ENCODE measurements around the gene FGFR2. TPM values are rescaled to one million over a fixed set of nuclear protein-coding genes. Genes with fewer than 3 reads are reported as not detected.

Gene FGFR2
- total RNA-seq, 2 donors from 2014 or later: 56.0 to 78.1 TPM

DNA sequence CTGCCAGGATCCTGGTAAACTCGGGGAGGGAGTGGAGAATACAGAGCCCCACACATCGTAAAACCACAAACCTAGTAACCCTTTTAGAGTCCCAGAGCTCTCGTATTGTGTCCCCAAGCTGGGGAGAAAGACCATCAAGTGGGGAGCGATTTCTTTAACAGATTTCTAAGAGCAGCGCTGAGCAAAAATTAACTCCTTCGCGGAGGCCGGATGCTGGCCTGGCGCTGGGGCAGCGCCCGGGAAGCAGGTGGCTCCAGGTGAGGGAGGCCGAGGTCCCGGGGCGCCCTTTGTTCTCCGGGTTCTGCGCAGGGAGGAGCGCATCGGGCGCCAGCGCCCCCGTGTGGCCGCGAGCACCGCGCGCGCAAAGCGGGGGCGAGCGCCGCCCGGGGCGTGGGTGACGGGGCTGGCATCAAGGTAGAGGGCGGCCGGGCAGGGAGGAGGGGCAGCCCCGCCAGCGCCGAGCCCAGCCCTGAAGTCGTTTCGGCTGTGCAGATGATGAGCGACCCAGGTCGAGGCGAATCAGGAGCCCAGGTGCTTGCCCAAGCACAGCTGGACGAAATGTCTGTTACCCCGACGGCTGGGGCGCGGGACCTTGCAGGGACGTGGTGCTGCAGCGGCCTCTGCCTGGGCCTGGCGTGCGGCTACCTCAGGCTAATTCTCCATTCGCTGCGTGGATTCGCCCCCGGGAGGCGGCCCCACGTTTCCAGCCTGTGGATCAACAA is 10.4 kb upstream of the FGFR2 start:
- peak; percentile 91 for ATAC-seq
- peaks cover 8% of the 10 kb centered on the region for H3K4me1 ChIP-seq
- H3K27me3 ChIP-seq: no peaks in the 10 kb centered on the region
- intact Hi-C loops (cut with DNase I): no loop called here
- H3K4me3 ChIP-seq: no peak overlapping the region
- no peak for TF ChIP-seq POLR2A (IDR thresholded peaks at IDR 0.05)
- TF ChIP-seq, protein P1, sequence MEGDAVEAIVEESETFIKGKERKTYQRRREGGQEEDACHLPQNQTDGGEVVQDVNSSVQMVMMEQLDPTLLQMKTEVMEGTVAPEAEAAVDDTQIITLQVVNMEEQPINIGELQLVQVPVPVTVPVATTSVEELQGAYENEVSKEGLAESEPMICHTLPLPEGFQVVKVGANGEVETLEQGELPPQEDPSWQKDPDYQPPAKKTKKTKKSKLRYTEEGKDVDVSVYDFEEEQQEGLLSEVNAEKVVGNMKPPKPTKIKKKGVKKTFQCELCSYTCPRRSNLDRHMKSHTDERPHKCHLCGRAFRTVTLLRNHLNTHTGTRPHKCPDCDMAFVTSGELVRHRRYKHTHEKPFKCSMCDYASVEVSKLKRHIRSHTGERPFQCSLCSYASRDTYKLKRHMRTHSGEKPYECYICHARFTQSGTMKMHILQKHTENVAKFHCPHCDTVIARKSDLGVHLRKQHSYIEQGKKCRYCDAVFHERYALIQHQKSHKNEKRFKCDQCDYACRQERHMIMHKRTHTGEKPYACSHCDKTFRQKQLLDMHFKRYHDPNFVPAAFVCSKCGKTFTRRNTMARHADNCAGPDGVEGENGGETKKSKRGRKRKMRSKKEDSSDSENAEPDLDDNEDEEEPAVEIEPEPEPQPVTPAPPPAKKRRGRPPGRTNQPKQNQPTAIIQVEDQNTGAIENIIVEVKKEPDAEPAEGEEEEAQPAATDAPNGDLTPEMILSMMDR (IDR thresholded peaks at IDR 0.05): peak; percentile 59 to 97 (median 85)
- H3K36me3 ChIP-seq (replicated peaks in 1 of 2; ENCODE audit: insufficient read depth in 1 of 2, low read depth in 2 of 2): no peaks in the 10 kb centered on the region
- WGBS, 2 donors: 2 to 5% methylated on average over 7 to 56 of the region's 59 CpGs
- DNase-seq: peak; percentile 35 to 66 (median 56)
- no peaks in the 10 kb centered on the region for H3K9me3 ChIP-seq
- H3K27ac ChIP-seq: peak overlapping the region in 2 of 4 donors; percentile 7 to 45

DNA sequence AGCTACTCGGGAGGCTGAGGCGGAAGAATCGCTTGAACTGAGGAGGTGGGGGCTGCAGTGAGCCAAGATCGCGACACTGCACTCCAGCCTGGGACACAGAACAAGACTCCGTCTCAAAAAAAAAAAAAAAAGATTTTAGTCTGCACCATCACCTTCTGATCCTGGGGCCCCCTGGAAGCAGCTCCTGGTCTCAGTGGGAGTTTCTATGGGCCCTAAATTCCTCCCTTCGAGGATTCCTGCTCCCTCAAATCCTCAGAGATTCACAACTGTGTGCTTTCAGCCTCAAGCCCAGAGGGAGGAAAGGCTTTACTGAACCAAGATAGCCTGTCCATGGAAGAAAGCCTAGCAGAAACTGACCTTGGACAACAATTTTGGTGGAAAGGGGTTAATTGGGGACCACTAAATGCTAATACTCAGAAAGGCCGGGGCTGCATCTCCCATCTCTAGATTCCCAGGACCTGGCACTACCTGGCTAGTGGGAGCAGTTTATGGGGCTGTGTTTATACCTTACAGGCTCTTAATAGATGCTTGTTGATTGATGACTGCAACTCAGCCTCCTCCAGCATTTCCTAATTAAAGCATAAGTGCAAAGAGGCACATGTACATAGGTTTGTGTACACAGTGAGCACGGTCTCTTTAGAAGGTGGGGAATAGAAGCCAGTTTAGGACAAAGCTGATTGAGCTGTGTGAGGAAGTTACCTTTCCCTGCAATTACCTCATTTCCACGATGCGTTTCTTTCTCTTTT is 9.2 kb upstream of the FGFR2 start:
- WGBS, 2 donors: 70 to 71% methylated on average over 10 to 11 of the region's 11 CpGs
- Histone ChIP-seq H3K9me3 (no peaks in the 10 kb centered on the region), H3K27me3 (no peaks in the 10 kb centered on the region), H3K4me3 (no peak overlapping the region), H3K4me1 (peaks cover 8% of the 10 kb centered on the region), H3K27ac (no peak overlapping the region), H3K36me3 (replicated peaks in 1 of 2; ENCODE audit: insufficient read depth in 1 of 2, low read depth in 2 of 2) (no peaks in the 10 kb centered on the region)
- intact Hi-C loops (cut with DNase I): no loop called here
- no peak for ATAC-seq
- no peak for DNase-seq
- TF ChIP-seq POLR2A (IDR thresholded peaks at IDR 0.05): no peak
- TF ChIP-seq, protein P1 (IDR thresholded peaks at IDR 0.05): no peak

DNA sequence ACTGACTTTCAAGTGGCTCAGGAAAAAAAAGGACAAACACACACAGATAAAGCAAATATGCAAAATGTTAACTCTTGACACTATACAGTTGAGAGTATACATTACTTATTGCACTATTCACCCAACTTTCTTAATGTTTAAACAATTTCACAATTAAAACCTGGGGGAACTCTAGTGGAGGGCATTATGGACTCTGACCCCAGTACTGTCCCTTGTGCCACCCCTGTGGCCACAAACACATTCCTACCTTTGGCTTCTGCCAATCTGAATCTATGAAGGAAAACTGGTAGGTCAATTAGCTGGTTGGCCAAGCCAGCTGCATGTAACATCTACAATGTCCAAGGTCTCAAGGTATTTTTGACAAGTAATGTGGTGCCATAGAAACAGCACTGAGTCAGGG is 7.5 kb upstream of the FGFR2 start:
- Histone ChIP-seq H3K27ac (no peak overlapping the region), H3K36me3 (replicated peaks in 1 of 2; ENCODE audit: insufficient read depth in 1 of 2, low read depth in 2 of 2) (no peaks in the 10 kb centered on the region), H3K9me3 (no peaks in the 10 kb centered on the region), H3K27me3 (no peaks in the 10 kb centered on the region), H3K4me3 (no peak overlapping the region), H3K4me1 (peaks cover 8% of the 10 kb centered on the region)
- intact Hi-C loops (cut with DNase I): no loop called here
- no peak for TF ChIP-seq POLR2A (IDR thresholded peaks at IDR 0.05)
- TF ChIP-seq, protein P1 (IDR thresholded peaks at IDR 0.05): no peak
- ATAC-seq (no peak), DNase-seq (no peak)

DNA sequence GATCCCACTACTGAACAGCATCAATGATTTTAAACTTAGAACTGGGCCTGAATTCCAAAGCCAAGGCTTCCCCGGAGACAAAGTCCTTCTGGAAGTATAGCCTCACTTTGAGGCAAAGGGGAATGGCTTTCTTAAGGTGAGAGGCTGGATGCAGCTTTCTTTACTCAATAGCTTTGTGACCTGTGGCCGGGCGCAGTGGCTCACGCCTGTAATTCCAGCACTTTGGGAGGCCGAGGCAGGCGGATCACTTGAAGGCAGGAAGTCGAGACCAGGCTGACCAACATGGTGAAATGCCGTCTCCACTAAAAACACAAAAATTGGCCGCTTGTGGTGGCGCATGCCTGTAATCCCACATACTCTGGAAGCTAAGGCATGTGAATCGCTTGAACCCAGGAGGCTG is 3.2 kb upstream of the FGFR2 start:
- Histone ChIP-seq H3K27me3 (peaks cover 0 to 12% of the 10 kb centered on the region in 2 donors), H3K36me3 (replicated peaks in 1 of 2; ENCODE audit: insufficient read depth in 1 of 2, low read depth in 2 of 2) (no peaks in the 10 kb centered on the region), H3K4me3 (no peak overlapping the region), H3K27ac (no peak overlapping the region), H3K4me1 (peaks cover 18% of the 10 kb centered on the region), H3K9me3 (no peaks in the 10 kb centered on the region)
- DNase-seq (no peak), ATAC-seq (no peak)
- intact Hi-C loops (cut with DNase I): no loop called here
- 83 to 86% methylated on average over 11 of the region's 11 CpGs for WGBS, 2 donors
- no peak for TF ChIP-seq POLR2A (IDR thresholded peaks at IDR 0.05)
- TF ChIP-seq, protein P1 (IDR thresholded peaks at IDR 0.05): no peak
